Lower leg skin (tissue), 4 donors: ENCODE results near the gene PYM1. TPM values are rescaled to one million over a fixed set of nuclear protein-coding genes. Genes with fewer than 3 reads are reported as not detected.

ENCODE experiments used
- DNase-seq, 2 donors: peaks; one replicate each; pipeline ENCODE4 v3.0.0-alpha.2; 2019; ENCODE audit warnings: low spot score in 2 of 2
- H3K4me3 ChIP-seq: fragments of 200-600 bp; sonication (generic); 2 replicates; pipeline ENCODE4 v1.5.1; 2017; ENCODE audit warnings: mild to moderate bottlenecking, low read depth; ENCODE audit not compliant: poor library complexity, severe bottlenecking
- POLR2A ChIP-seq, 2 donors: fragments of 450-650 bp; IDR thresholded peaks; one replicate each; pipeline ENCODE4 v1.6.1; 2016 to 2017; ENCODE audit warnings: antibody characterized with exemption in 2 of 2, mild to moderate bottlenecking in 1 of 2, moderate library complexity in 1 of 2
- WGBS, 2 donors: methylation state at CpG; one replicate each; pipeline ENCODE4 v1.1.5; 2018; 5-methylcytosine and 5-hydroxymethylcytosine counted together
- intact Hi-C: fragments of 100-400 bp; cut with DNase I; formaldehyde crosslinking; loops from one replicate; pipeline ENCODE4 v1.15.0; 2023; ENCODE audit warnings: low total_unique reads
- total RNA-seq, 4 donors: library from RNA; depleted of rRNA; stranded (reverse); fragments of >200 nt; gene quantifications; one replicate each; pipeline ENCODE4 v1.1.0, GENCODE V29; 2016
- TF ChIP-seq, protein P1 (sequence below), 3 donors: fragments of 450-650 bp; IDR thresholded peaks; one replicate each; pipeline ENCODE4 v1.5.1; 2016; ENCODE audit warnings: antibody characterized with exemption in 3 of 3, mild to moderate bottlenecking in 3 of 3, moderate library complexity in 2 of 3

Gene PYM1
- total RNA-seq, 4 donors from 2014 or later: 46.8 to 63.7 (median 49.1) TPM

DNA sequence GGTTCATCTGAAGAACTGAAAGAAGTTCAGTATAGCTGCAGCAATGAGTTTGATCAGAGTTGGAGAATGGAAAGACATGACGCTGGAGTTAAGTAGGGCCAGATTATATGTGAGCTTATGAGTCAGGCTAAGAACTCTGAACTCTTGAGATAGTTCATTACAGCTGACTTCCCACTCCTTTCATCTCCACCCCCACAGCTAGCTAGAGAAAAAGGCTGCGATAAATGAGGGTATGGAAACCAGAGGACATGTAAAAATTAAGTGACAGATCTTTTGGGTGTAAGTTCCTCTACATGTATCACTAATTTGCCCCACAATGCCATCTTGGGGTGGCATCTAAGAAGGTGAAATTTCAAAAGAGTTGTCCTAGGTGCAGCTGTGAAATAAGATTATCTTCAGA is 28.6 kb downstream of the PYM1 start:
- intact Hi-C loops: no loop called here
- no peak for DNase-seq
- TF ChIP-seq POLR2A (IDR thresholded peaks at IDR 0.05): no peak
- TF ChIP-seq, protein P1, sequence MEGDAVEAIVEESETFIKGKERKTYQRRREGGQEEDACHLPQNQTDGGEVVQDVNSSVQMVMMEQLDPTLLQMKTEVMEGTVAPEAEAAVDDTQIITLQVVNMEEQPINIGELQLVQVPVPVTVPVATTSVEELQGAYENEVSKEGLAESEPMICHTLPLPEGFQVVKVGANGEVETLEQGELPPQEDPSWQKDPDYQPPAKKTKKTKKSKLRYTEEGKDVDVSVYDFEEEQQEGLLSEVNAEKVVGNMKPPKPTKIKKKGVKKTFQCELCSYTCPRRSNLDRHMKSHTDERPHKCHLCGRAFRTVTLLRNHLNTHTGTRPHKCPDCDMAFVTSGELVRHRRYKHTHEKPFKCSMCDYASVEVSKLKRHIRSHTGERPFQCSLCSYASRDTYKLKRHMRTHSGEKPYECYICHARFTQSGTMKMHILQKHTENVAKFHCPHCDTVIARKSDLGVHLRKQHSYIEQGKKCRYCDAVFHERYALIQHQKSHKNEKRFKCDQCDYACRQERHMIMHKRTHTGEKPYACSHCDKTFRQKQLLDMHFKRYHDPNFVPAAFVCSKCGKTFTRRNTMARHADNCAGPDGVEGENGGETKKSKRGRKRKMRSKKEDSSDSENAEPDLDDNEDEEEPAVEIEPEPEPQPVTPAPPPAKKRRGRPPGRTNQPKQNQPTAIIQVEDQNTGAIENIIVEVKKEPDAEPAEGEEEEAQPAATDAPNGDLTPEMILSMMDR (IDR thresholded peaks at IDR 0.05): no peak
- H3K4me3 ChIP-seq: no peak overlapping the region
- WGBS, 2 donors: 43 to 58% methylated on average over 2 of the region's 2 CpGs

DNA sequence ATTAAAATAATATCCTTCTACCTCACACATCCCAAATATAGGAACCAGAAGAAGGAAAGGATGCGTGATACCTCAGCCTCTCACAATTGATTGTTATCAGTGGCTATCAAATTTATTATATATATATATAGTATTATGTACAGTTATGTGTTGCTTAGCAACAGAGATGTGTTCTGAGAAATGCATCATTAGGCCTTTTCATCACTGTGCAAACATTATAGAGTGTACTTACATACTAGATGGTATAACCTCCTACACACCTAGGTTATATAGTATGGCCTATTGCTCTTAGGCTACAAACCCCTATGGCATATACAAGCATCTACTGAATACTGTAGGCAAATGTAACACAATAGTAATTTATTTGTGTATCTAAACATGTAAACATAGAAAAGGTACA is 34.0 kb downstream of the PYM1 start:
- 95 to 97% methylated on average over 1 of the region's 1 CpG for WGBS, 2 donors
- intact Hi-C loops: no loop called here
- H3K4me3 ChIP-seq: no peak overlapping the region
- no peak for DNase-seq
- TF ChIP-seq POLR2A (IDR thresholded peaks at IDR 0.05): no peak
- TF ChIP-seq, protein P1 (IDR thresholded peaks at IDR 0.05): no peak

DNA sequence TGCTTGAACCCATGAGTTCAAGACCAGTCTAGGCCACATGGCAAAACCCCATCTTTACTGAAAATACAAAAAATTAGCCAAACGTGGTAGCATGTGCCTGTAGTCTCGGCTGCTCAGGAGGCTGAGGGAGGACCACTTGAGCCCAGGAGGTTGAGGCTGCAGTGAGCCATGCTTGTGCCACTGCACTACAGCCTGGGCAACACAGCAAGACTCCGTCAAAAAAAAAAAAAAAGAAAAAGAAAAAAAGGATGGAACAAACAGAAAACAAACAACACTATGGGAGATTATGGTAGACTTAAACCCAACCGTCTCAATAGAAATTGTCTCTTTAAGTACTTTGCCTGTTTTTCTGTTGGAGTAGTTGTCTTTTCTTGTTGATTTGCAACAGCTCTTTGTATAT is 36.4 kb downstream of the PYM1 start:
- no peak overlapping the region for H3K4me3 ChIP-seq
- intact Hi-C loops: no loop called here

DNA sequence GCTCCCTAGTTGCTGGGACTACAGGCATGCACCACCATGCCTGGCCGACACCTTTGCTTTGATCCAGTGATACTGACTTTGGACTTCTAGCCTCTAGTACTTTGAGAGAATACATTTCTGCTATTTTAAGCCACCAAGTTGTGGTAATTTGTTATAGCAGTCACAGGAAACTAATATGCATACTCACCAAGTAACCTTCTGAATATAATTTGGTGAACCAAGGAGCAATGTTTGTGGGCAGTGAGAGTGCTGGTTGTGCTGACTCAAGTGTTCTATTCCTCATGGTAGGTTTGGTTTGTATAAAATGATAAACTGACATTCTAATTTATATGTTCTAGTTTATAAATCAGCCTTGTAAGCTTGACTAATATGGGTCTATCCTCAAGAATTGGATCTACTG is 42.6 kb downstream of the PYM1 start:
- TF ChIP-seq POLR2A (IDR thresholded peaks at IDR 0.05): no peak
- TF ChIP-seq, protein P1 (IDR thresholded peaks at IDR 0.05): no peak
- intact Hi-C loops: no loop called here
- no peak for DNase-seq
- H3K4me3 ChIP-seq: no peak overlapping the region
- 70 to 87% methylated on average over 1 of the region's 1 CpG for WGBS, 2 donors

More for the DNA sequence above, 36.4 kb downstream of the PYM1 start:
- TF ChIP-seq, protein P1 (IDR thresholded peaks at IDR 0.05): no peak
- no peak for TF ChIP-seq POLR2A (IDR thresholded peaks at IDR 0.05)
- DNase-seq: no peak
- 83 to 93% methylated on average over 4 of the region's 4 CpGs for WGBS, 2 donors

DNA sequence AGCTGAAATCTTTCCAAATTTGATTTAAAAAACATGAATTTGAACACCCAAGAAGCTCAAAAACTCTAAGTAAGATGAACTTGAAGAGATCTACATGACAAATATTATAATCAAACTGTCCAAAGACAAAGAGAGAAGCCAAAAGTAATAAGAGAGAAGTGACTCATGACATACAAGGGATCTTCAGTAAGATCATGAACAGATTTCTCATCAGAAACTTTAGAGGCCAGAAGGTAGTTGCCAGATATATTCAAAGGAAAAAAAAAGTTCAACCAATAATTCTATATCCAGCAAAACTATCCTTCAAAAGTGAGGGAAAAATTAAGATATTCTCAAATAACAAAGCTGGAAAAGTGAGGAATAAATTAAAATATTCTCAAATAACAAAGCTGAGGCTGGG is 49.9 kb downstream of the PYM1 start:
- no peak for TF ChIP-seq POLR2A (IDR thresholded peaks at IDR 0.05)
- TF ChIP-seq, protein P1 (IDR thresholded peaks at IDR 0.05): no peak
- DNase-seq: no peak
- H3K4me3 ChIP-seq: no peak overlapping the region
- intact Hi-C loops: no loop called here

DNA sequence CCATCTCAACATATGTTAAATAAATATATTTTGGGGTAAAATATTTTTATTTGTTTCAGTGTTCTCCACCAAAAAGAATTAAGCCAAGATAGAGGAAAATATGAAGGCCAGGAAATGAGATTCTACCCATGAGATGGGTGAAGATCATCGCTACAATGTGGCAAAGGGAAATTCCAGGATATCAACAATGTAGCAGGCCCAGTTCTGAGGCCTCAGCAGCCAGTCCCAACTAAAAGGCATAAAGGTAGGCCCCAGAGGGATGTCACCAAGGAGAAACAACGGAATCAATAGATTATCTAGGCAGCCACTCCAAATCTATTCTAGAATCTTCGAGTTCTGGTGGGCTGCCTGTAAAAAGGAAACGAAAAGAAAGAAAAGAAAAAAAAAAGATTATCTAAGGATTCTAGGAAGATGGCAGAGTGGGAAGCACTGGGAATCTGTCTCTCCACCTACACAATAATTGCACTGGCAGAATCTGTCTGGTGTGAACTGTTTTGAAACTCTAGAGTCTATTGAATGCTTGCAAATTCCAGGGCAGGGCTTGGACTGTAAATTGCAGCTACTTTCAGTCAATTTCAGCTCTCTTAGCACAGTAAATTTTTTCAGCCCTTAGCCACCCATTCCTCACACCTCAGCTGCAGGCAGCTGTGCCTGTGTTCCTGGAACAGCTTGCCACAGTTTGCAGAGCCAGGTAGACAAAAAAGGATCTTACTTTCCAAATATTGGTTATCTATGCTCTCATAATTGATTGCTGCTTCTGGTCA is 51.8 kb downstream of the PYM1 start:
- TF ChIP-seq POLR2A (IDR thresholded peaks at IDR 0.05): no peak
- TF ChIP-seq, protein P1 (IDR thresholded peaks at IDR 0.05): no peak

More for the DNA sequence above, 51.8 kb downstream of the PYM1 start:
- H3K4me3 ChIP-seq: no peak overlapping the region
- WGBS, 2 donors: 66 to 74% methylated on average over 4 of the region's 4 CpGs
- DNase-seq: no peak
- intact Hi-C loops: no loop called here
